ENCODE data around the gene HOXD3. TPM values are rescaled to one million over a fixed set of nuclear protein-coding genes. Genes with fewer than 3 reads are reported as not detected.
A peak's percentile ranks its signal among the peaks of the same experiment; 100 is the strongest.

Gene HOXD3
- polyA plus RNA-seq, 1 donor from 2014 or later: not detected

DNA sequence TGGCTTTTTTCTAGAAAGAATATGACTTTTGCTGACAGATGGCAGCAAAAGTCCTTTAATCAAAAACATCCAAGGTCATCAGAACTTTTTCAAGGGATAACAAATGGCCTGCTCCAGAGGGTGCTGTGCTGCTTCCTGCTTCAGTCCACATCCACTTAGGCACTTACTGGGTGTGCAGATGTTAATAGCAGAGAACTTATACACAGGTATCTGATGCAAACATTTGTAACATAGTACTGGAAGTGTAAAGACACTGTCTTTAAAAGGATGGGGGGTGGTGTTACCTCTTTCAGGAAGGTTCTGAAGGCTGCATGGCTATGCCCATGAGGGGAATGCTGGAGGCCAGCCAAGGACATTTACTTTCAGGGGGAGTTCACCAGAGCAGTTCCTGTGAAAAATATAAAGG lies 22.1 kb upstream of the HOXD3 start:
- H3K36me3 Mint-ChIP-seq: peaks cover 1% of the 10 kb centered on the region
- peaks cover 0 to 15% (median 5%) of the 10 kb centered on the region in 3 donors for H3K9me3 Mint-ChIP-seq
- peak overlapping the region in 1 of 3 donors; percentile 76 for H3K27ac Mint-ChIP-seq
- peaks cover 15 to 28% (median 20%) of the 10 kb centered on the region in 3 donors for H3K4me1 Mint-ChIP-seq
- peak overlapping the region in 2 of 4 donors; percentile 47 to 73 for H3K4me3 Mint-ChIP-seq
- H3K27me3 Mint-ChIP-seq: peaks cover 78% of the 10 kb centered on the region

DNA sequence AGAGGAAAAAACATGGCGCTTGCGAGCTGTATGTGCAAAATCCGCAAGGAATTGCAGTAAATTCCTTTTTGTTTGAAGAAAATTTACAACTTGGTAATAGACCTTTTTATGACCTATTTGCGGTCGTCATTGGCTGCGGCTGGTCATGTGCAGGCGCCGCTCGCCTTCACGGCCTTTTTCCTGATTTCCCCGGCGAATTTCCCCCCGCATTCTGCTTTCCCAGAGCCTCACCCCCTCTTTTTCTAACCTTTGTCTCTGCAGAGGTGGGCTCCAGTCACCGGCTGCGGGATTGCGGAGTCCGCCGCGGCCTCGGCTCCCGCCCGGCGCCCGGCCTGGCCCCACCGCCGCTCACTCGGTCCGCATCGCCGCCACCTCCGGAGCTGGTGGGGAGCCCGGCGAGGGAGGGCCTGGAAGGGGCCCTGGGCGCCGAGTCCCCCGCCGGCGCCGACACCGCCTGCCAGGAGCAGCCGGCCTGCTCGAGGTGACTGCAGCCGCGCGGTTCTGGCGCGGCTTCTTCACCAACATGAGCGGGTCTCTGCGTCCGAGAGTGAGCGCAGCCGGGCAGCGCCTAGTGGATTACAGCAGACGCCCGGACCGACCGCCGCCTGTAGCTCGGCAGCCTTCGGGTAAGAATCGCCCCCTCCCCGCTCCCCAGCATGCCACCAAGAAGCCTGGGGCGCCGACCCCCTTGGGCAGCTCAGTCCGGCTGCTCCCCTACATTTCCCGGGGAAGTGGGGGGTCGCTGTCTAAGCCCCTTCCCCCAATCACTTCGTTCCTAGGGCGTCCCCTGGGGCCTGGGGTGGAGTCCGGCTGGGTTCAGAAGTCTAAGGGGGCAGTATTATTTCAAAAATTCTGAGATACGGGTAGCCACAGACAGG lies 20.5 kb upstream of the HOXD3 start:
- H3K9me3 Mint-ChIP-seq: peaks cover 0 to 15% (median 5%) of the 10 kb centered on the region in 3 donors
- H3K27ac Mint-ChIP-seq: peak overlapping the region in 2 of 3 donors; percentile 57 to 76

DNA sequence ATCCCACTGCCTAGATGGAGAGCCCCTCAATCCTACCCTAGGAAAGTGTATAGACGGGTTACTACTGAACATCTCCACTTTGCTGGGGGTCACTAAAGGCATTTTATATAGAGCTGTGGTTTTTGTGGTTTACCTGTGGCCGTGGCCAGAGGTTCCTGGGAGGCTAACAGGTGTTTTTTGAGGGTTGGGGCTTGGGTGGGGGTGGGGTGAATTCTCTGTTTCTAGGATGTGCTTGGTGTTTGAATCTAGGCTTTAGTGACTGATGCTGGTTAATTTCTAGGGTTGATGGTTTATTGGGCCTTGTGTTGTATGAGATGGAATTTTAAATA lies 19.9 kb upstream of the HOXD3 start:
- peak overlapping the region in 3 of 4 donors; percentile 17 to 72 (median 63) for H3K4me3 Mint-ChIP-seq
- H3K36me3 Mint-ChIP-seq: peaks cover 4% of the 10 kb centered on the region
- H3K27me3 Mint-ChIP-seq: peaks cover 72% of the 10 kb centered on the region
- peaks cover 21 to 22% (median 22%) of the 10 kb centered on the region in 3 donors for H3K4me1 Mint-ChIP-seq
- H3K27ac Mint-ChIP-seq: peak overlapping the region; percentile 39 to 57 (median 47)
- peaks cover 0 to 16% (median 5%) of the 10 kb centered on the region in 3 donors for H3K9me3 Mint-ChIP-seq

More for the DNA sequence above, 20.5 kb upstream of the HOXD3 start:
- peaks cover 22 to 24% (median 22%) of the 10 kb centered on the region in 3 donors for H3K4me1 Mint-ChIP-seq
- H3K36me3 Mint-ChIP-seq: peaks cover 4% of the 10 kb centered on the region
- peak overlapping the region in 3 of 4 donors; percentile 17 to 83 (median 79) for H3K4me3 Mint-ChIP-seq
- H3K27me3 Mint-ChIP-seq: peaks cover 76% of the 10 kb centered on the region

DNA sequence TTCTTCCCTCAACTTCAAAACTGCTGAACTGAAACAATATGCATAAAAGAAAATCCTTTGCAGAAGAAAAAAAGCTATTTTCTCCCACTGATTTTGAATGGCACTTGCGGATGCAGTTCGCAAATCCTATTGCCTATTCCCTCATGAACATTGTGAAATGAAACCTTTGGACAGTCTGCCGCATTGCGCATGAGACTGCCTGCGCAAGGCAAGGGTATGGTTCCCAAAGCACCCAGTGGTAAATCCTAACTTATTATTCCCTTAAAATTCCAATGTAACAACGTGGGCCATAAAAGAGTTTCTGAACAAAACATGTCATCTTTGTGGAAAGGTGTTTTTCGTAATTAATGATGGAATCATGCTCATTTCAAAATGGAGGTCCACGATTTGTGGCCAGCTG lies 19.2 kb upstream of the HOXD3 start:
- Mint-ChIP-seq H3K4me3 (peak overlapping the region in 1 of 4 donors; percentile 17), H3K4me1 (peaks cover 18 to 19% (median 18%) of the 10 kb centered on the region in 3 donors), H3K27ac (peak overlapping the region in 2 of 3 donors; percentile 47 to 88), H3K36me3 (peaks cover 4% of the 10 kb centered on the region), H3K9me3 (peaks cover 0 to 14% (median 5%) of the 10 kb centered on the region in 3 donors), H3K27me3 (peaks cover 66% of the 10 kb centered on the region)

DNA sequence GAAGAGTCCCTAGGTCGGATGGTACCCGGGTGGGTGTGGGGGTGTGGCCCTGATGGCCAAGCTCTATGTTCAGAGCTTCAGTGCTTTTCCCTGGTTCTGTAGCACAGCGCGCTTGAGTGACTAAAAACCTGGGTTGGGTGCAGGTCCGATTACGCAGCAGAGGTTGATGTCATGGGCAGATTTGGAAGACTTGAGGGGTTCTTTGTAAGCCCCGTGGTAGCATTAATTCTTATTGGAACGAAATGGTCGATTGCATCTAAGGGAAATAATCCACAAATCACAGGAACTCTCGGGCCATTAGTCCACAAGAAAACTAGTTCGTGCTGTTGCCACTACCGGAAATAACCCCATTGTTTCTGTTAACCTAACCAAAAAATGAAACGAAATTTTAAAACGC lies 18.6 kb upstream of the HOXD3 start:
- Mint-ChIP-seq H3K4me3 (peak overlapping the region in 2 of 4 donors; percentile 17 to 27), H3K9me3 (peaks cover 0 to 14% (median 5%) of the 10 kb centered on the region in 3 donors), H3K27me3 (peaks cover 62% of the 10 kb centered on the region), H3K36me3 (peaks cover 4% of the 10 kb centered on the region), H3K27ac (peak overlapping the region; percentile 20 to 88 (median 73)), H3K4me1 (peaks cover 18 to 19% (median 18%) of the 10 kb centered on the region in 3 donors)

DNA sequence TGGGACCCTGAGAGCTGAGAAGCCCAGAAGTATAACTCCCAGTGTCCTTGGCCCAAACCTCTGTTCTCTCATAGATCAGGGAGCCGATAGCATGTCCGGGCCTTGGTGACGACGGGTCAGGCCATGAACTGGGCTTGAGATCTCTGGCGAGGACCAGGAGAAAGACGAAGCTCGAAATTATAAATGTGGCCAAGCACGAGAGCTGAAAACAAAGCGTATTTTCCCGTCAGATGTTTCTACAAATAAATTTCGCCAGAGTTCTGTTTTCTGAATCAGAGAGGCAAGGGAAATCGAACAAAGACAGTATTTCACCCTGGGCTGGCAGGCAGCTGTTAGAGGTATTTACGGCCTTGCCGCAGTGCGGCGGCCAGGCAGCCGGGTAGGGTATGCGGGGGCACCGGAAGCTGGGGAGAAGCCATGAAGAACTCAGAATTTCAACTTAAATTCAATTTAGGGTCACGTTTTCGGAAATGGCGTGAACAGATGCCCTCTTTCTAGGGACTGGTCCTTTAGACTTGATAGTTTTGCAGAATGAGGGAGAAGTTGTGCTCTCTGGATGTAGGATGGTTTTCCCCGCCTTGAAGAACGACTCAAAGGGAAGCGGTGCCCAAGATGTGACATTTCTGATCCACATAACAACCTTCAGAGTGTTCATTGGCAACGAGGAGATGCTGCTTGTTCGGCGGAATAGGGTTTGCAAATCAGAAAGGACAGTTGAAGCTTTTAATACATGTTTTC lies 18.0 kb upstream of the HOXD3 start:
- Mint-ChIP-seq H3K9me3 (peaks cover 0 to 16% (median 5%) of the 10 kb centered on the region in 3 donors), H3K36me3 (peaks cover 6% of the 10 kb centered on the region), H3K4me1 (peaks cover 18 to 19% (median 18%) of the 10 kb centered on the region in 3 donors), H3K4me3 (peak overlapping the region; percentile 17 to 87 (median 50)), H3K27me3 (peaks cover 61% of the 10 kb centered on the region), H3K27ac (peak overlapping the region; percentile 20 to 85 (median 73))

DNA sequence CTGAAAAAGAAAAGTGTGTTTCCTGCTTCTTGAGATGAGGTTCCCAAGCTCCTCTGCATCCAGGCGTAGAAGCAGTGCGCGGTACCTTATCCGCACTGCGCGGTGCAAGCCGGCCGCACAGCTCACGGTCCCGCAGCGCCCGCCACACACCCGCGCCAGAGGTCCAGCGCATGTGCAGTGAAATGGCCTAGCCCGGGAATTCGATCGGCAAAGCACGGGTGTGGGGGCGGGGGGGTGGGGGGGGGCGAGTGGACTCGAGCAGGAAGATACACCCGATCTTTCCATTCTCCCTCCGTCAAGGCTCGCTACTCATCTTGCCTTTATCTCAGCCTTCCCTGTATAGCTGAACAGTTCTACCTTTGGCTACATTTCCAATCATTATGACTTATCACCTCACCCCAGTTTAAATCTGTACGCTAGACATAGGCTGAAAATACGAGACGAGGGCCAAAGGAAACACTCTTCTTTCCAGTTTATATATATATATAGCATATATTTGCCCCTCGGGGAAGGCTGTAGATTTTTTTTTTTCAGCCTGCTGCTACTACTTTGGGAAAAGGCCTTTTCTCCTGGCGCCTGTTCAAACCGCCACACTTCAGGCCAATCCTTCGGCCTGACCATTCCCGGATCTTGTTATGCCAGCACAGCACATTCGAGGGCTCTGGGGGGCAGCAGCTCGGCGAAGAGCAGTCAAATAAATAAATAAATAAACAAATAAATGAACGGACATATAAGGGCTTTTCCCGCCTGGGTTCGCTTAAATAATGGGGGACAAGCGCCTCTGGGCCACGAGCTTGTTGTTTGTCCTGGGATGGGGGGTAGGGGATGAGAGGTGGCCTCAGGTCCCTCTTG lies 17.2 kb upstream of the HOXD3 start:
- Mint-ChIP-seq H3K4me3 (peak overlapping the region; percentile 30 to 87 (median 56)), H3K27ac (peak overlapping the region; percentile 20 to 76 (median 73)), H3K36me3 (peaks cover 7% of the 10 kb centered on the region), H3K4me1 (peaks cover 18 to 19% (median 18%) of the 10 kb centered on the region in 3 donors), H3K9me3 (peaks cover 0 to 17% (median 5%) of the 10 kb centered on the region in 3 donors), H3K27me3 (peaks cover 59% of the 10 kb centered on the region)

DNA sequence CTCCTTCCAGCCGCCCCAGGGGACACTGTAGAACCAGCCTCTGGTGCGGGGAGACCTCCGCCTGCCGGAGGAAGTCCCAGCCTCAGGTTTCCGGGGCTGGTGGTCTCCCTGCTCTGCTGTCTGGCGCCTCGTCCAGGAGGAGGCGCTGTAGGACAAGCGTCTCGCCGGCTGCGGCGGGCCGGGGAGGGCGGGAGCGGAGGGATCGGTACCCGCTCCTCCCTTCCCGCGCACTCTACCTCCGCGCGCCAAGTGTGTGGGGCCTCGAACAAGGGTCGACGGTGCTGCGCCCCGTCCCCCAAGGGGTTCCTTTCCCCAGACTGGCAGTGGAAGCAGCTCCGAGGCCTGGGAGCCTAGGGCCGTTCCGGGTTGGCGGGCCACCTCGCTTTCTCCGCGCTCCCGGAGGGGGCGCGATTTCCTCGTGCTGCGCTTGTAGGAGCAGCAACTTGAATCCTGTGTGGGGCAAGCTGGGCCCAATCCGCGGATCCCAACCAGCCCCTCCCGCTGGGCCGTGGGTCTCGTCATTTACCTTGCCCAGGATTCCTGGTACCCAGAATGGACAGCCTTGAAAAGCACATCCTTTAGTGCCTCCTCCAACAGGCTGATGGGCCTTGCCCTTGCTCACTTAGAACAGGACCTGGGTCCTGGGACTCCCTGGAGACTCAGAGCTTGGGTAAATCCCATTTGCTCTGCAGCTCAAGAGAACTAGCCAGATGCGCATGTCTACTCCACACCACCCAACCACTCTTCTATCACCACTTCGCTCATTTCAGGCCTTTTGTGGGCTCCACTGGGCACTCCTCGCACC lies 16.4 kb upstream of the HOXD3 start:
- peak overlapping the region in 2 of 3 donors; percentile 16 to 76 for H3K27ac Mint-ChIP-seq
- H3K36me3 Mint-ChIP-seq: peaks cover 7% of the 10 kb centered on the region
- H3K9me3 Mint-ChIP-seq: peaks cover 0 to 17% (median 5%) of the 10 kb centered on the region in 3 donors

DNA sequence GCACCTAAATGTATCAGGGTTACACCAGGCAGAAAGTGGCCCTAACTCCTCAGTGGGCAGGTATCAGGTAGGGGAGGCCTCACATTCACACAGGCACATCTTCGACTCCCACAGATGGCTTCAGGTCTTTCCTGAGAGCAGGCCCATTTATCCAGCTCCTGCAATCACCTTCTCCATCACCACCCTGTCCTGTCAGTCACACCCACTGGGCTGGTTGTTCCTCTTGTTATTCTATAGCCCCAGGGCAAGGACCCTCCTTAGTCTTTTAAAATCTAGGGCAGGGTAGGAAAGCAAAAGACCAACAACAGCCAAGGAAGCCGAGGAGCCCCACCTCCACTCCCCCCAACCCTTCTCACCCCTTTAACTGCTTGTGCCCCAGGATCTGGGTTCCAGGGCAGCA lies 14.8 kb upstream of the HOXD3 start:
- peaks cover 0 to 14% (median 5%) of the 10 kb centered on the region in 3 donors for H3K9me3 Mint-ChIP-seq
- peaks cover 53% of the 10 kb centered on the region for H3K27me3 Mint-ChIP-seq
- H3K27ac Mint-ChIP-seq: peak overlapping the region in 1 of 3 donors; percentile 16
- H3K4me1 Mint-ChIP-seq: peaks cover 12 to 13% (median 12%) of the 10 kb centered on the region in 3 donors
- H3K4me3 Mint-ChIP-seq: no peak overlapping the region
- H3K36me3 Mint-ChIP-seq: peaks cover 7% of the 10 kb centered on the region

More for the DNA sequence above, 16.4 kb upstream of the HOXD3 start:
- Mint-ChIP-seq H3K4me3 (peak overlapping the region; percentile 48 to 84 (median 70)), H3K4me1 (peaks cover 12 to 17% (median 16%) of the 10 kb centered on the region in 3 donors), H3K27me3 (peaks cover 56% of the 10 kb centered on the region)

DNA sequence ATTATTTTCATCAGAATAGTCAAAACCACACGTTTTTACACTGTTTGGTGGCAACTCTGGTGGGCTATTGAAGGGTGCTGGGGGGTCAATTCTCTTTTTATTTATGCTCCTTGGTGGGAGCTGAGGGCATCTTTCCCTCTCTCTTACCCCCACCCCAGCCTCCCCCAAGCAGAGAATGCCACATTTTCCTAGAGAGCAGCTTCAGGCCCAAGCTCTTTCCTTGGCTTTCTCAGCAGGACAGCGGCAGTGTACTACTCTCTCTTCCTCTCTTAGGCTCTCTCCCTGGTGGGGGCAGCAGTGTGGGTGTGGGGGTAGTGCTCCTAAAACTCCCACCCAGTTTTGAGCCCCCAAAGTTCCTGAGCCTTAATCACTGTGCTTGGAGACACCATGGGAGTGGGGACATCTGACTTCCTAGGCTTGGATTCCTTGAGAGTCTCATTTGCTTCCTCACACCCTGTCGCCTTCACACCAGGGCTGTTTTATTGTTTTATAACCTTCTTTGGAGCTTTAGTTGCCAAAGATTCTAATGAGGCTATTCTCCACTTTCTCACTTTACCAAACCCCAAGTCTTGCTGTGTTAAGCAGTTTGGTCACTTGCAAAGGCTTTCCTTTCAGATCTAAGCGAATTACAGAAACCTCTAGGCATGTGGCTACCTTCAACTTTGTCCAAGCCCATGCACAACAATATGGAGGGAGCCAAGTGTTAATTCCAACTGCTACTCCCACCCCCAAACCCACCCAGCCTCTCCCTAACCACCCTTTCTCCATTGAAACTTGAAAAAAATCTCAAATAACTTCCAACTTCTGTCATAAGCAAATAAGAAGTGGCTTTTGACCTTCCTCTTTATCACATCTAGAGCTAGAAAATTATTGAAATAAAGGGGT lies 11.8 kb upstream of the HOXD3 start:
- Mint-ChIP-seq H3K36me3 (peaks cover 6% of the 10 kb centered on the region), H3K9me3 (peaks cover 0 to 7% (median 0%) of the 10 kb centered on the region in 3 donors), H3K4me1 (peaks cover 0 to 7% (median 6%) of the 10 kb centered on the region in 3 donors), H3K27ac (no peak overlapping the region), H3K4me3 (no peak overlapping the region), H3K27me3 (peaks cover 58% of the 10 kb centered on the region)

DNA sequence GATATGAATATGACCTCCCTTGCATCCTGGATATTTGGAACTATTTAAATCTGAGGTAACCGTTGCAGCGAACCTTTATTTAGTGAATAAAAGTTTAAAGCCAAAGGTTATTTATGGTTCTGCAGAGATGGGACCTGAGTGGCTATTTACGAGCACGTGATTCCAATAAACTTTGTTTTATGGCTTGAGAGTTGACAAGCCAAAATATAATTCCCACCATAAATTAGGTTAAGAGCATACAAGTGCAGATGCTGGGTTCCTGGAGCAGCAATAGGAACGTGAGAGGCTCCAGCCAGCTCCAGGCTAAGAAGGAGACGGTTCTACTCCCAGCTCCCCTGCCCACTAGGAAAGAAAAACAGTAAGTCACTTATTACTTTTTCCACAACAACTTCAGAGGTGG lies 11.0 kb upstream of the HOXD3 start:
- H3K9me3 Mint-ChIP-seq: peaks cover 0 to 7% (median 0%) of the 10 kb centered on the region in 3 donors
- H3K4me1 Mint-ChIP-seq: peaks cover 0 to 4% (median 4%) of the 10 kb centered on the region in 3 donors
- peaks cover 63% of the 10 kb centered on the region for H3K27me3 Mint-ChIP-seq
- no peak overlapping the region for H3K4me3 Mint-ChIP-seq
- peak overlapping the region in 1 of 3 donors; percentile 76 for H3K27ac Mint-ChIP-seq
- peaks cover 5% of the 10 kb centered on the region for H3K36me3 Mint-ChIP-seq

DNA sequence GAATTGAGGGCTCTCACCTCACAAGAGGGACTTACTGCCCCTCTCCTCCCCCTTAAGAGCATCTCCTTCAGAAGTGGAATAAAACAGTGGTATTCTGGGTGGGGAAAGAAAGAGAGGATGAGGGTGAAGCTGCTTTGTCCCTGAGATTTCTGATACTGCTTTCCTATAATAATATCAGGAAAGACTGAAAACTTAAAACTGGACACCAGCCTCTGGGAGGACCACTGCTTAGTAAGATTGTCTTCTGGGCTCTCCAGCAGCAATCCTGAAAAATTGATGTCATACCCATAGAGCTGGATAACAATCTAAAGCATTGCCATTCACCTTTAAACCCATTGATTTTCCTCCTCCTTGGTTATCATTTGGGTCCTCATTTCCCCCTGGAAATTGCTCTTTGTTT lies 10.5 kb upstream of the HOXD3 start:
- H3K27ac Mint-ChIP-seq: peak overlapping the region in 2 of 3 donors; percentile 16 to 76
- peaks cover 64% of the 10 kb centered on the region for H3K27me3 Mint-ChIP-seq
- H3K4me3 Mint-ChIP-seq: no peak overlapping the region
- H3K9me3 Mint-ChIP-seq: peaks cover 0 to 5% (median 0%) of the 10 kb centered on the region in 3 donors
- H3K4me1 Mint-ChIP-seq: peaks cover 0 to 2% (median 0%) of the 10 kb centered on the region in 3 donors
- peaks cover 3% of the 10 kb centered on the region for H3K36me3 Mint-ChIP-seq
